AG04450 (cell line): Measurements from ENCODE around the gene MYBPH. TPM values are rescaled to one million over a fixed set of nuclear protein-coding genes. Genes with fewer than 3 reads are reported as not detected.
A peak's percentile ranks its signal among the peaks of the same experiment; 100 is the strongest.

Experiments
- CTCF ChIA-PET: fragments of 300-600, 350-600 bp; formaldehyde crosslinking; extraction: SDS; loops from one replicate; lab custom pipeline; 2022; ENCODE audit warnings: antibody characterized with exemption, inconsistent platforms; lab: Charles Lee
- POLR2A ChIA-PET: fragments of 350-600 bp; formaldehyde crosslinking; extraction: SDS; loops from one replicate; lab custom pipeline; 2021; ENCODE audit warnings: antibody characterized with exemption, inconsistent platforms; lab: Yijun Ruan, JAX
- DNase-seq: peaks from one replicate; pipeline ENCODE4 v3.0.0-alpha.2; 2011; ENCODE audit warnings: low read depth, low spot score
- H3K27ac ChIP-seq: one replicate; pipeline ENCODE4 v1.5.1; 2012; ENCODE audit warnings: low read depth, low read length, control low read depth
- H3K27me3 ChIP-seq: one replicate; pipeline ENCODE4 v1.6.0; 2012; ENCODE audit warnings: low read length; ENCODE audit not compliant: control insufficient read depth, insufficient read depth
- H3K4me3 ChIP-seq: 2 replicates; pipeline ENCODE4 v1.5.1; 2011; ENCODE audit warnings: mild to moderate bottlenecking, low read depth, low read length, control low read depth
- H3K9me3 ChIP-seq: 2 replicates; pipeline ENCODE4 v1.5.1; 2012; ENCODE audit warnings: low read length; ENCODE audit not compliant: control insufficient read depth, insufficient read depth
- CTCF ChIP-seq: IDR thresholded peaks from 2 replicates; pipeline ENCODE4 v1.5.1; 2011; ENCODE audit warnings: low read depth, low read length, control low read depth, inconsistent platforms
- polyA plus RNA-seq: library from polyadenylated mRNA; depleted of rRNA; stranded (reverse); fragments of >200 nt; gene quantifications from 2 replicates; pipeline ENCODE4 v1.2.3, GENCODE V29; 2011

Gene MYBPH
- polyA plus RNA-seq, 1 experiment: 0.04 TPM

DNA sequence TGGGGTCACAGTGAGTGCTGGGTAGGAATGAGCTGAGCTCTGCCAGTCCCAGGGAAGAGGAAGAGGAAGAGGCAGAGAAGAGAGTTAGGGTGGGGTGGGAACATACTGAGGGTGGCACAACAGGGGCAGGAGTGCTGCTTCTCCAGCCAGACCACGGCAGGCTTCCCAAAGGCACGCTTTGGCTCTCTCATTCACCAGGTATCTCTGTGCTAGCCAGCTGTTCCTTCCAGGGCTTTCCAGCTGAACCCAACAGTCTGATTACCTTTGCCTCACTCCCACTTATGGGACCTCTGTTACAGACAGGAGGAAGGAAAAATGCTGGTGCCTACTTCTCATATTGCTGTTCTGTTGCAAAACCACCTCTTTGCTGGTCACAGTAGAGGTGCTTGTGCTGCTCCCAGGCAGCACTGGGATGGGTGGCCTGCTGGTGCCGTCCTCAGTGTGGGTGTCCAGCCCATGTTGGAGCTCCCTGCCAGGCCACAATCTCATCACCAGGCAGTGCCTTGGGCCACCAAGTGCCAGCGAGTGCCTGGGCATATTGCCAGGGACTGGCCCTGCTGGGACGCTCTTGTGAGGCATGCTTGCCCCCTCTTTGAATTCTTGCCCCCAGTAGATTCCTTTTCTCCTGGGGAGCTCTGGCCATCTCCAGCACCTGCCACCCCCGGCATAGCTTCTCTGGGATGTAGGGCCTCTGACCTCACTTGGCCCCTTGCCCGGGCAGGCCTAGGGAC is 46.0 kb downstream of the MYBPH start:
- POLR2A ChIA-PET: no interaction called here
- peaks cover 40% of the 10 kb centered on the region for H3K27me3 ChIP-seq
- no peak overlapping the region for H3K4me3 ChIP-seq
- DNase-seq: no peak
- CTCF ChIA-PET: interaction anchor here (1.2 to 2.1 kb wide), 2 partner anchors 21 to 138 kb away, joined by 5 read pairs; no protein-coding TSS in a partner anchor
- no peak overlapping the region for H3K27ac ChIP-seq
- no peak for TF ChIP-seq CTCF
- no peaks in the 10 kb centered on the region; the same call in 1 of the 2 replicates for H3K9me3 ChIP-seq

DNA sequence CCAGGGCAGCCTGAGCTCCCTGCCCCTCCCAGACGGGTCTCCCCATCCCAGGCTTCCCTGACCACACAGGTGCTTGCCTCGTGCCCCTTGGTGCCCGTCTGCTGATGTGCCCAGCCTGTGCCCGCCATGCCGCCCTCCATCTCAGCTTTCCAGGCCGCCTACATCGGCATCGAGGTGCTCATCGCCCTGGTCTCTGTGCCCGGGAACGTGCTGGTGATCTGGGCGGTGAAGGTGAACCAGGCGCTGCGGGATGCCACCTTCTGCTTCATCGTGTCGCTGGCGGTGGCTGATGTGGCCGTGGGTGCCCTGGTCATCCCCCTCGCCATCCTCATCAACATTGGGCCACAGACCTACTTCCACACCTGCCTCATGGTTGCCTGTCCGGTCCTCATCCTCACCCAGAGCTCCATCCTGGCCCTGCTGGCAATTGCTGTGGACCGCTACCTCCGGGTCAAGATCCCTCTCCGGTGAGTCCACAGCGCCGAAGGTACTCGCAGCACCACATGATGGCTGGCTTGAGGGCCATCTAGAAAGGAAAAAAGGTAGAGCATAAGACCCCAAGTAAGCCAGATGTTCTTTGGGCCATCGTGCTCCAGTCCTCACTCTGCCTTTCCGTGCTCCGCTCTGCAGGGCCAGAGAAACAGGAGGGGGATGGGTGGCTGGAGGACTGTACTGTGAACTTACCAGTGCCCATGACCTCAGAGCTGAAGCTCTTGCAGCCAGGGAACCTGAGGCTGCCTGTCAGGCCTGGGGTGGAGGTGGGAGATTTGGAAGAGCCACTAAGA is 46.7 kb downstream of the MYBPH start:
- ChIA-PET POLR2A (interaction anchor here (1.1 kb wide), 1 partner anchor 122 kb away, joined by 3 read pairs; the partner anchor contains the start of gene TMEM183A), CTCF (interaction anchor here (0.7 to 3.5 kb wide), 10 partner anchors 11 to 144 kb away, joined by 3 to 24 read pairs (median 6); partner anchors contain the start of gene PPFIA4)
- H3K4me3 ChIP-seq: peak overlapping the region; percentile 55; the same call in 1 of the 2 replicates
- no peak for DNase-seq
- no peaks in the 10 kb centered on the region; the same call in 1 of the 2 replicates for H3K9me3 ChIP-seq
- peaks cover 48% of the 10 kb centered on the region for H3K27me3 ChIP-seq
- H3K27ac ChIP-seq: no peak overlapping the region
- no peak for TF ChIP-seq CTCF

DNA sequence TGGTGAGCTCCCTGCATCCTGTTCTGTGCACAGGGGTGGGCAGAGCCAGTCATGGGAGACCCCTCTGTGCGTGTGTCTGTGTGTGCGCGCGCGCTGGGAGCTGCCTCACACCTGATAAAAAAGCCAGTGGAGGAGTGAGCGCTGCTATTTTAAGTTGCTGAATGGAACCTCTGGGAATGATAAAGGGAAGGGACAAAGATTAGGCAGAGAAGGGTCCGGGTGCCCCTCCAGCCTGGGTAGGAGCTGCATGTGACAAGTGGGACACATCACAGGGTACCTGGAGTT is 47.3 kb downstream of the MYBPH start:
- no peaks in the 10 kb centered on the region; the same call in 1 of the 2 replicates for H3K9me3 ChIP-seq
- H3K27me3 ChIP-seq: peaks cover 53% of the 10 kb centered on the region
- no peak for DNase-seq
- ChIA-PET CTCF (interaction anchor here (0.7 to 3.5 kb wide), 10 partner anchors 11 to 145 kb away, joined by 3 to 24 read pairs (median 6); partner anchors contain the start of gene PPFIA4), POLR2A (interaction anchor here (1.1 kb wide), 1 partner anchor 121 kb away, joined by 3 read pairs; the partner anchor contains the start of gene TMEM183A)
- peak overlapping the region; percentile 55 for H3K4me3 ChIP-seq
- no peak overlapping the region for H3K27ac ChIP-seq
- no peak for TF ChIP-seq CTCF

GRCh38 chr1:203127666-203128430 is 47.8 kb downstream of the MYBPH start, which contains the start of gene ADORA1:
ADORA1 (plus strand) TSS chr1:203127726; CDS start chr1:203128842, 1,116 bp downstream.
- ChIA-PET POLR2A (interaction anchor here (0.6 to 1.1 kb wide), 3 partner anchors 88 to 121 kb away, joined by 3 to 5 read pairs (median 3); partner anchors contain the start of gene TMEM183A), CTCF (interaction anchor here (0.8 to 3.5 kb wide), 12 partner anchors 10 to 145 kb away, joined by 3 to 24 read pairs (median 6); no protein-coding TSS in a partner anchor)
- no peak within 1 kb of the TSS for H3K27ac ChIP-seq
- no peaks in the 10 kb centered on the region; the same call in 1 of the 2 replicates for H3K9me3 ChIP-seq
- peak within 1 kb of the TSS; percentile 55 for H3K4me3 ChIP-seq
- 0 out of 2 replicates have a peak, but pooled peaks have one; percentile 3 for TF ChIP-seq CTCF
- DNase-seq: no peak
- H3K27me3 ChIP-seq: peaks cover 57% of the 10 kb centered on the region
